ENCODE data around the gene NUDT19.

DNA sequence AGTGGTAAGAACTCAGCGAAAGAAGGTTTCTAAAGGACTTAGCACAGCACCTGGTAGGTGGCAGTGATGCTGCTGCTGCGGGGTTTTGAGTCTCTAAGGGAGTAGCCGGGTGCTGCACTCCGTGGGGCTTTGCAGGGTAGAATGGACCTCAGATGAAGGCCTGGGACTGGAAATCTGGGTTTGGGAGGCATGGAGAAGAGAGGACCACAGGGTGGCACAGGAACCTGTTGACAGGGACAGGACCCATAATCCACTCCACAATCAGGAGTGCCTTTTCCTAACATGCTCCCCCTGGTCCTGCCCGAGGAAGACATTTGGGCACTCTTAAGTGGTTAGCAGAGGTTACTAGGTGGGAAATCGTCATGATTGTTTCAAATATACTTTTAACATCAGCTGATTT lies 57.7 kb downstream of the NUDT19 start:
- TF ChIP-seq, protein P1, sequence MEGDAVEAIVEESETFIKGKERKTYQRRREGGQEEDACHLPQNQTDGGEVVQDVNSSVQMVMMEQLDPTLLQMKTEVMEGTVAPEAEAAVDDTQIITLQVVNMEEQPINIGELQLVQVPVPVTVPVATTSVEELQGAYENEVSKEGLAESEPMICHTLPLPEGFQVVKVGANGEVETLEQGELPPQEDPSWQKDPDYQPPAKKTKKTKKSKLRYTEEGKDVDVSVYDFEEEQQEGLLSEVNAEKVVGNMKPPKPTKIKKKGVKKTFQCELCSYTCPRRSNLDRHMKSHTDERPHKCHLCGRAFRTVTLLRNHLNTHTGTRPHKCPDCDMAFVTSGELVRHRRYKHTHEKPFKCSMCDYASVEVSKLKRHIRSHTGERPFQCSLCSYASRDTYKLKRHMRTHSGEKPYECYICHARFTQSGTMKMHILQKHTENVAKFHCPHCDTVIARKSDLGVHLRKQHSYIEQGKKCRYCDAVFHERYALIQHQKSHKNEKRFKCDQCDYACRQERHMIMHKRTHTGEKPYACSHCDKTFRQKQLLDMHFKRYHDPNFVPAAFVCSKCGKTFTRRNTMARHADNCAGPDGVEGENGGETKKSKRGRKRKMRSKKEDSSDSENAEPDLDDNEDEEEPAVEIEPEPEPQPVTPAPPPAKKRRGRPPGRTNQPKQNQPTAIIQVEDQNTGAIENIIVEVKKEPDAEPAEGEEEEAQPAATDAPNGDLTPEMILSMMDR (IDR thresholded peaks at IDR 0.05), result no peak
- no peak for TF ChIP-seq ZFX (IDR thresholded peaks at IDR 0.05; ENCODE audit: borderline replicate concordance)
